WTC11 (cell line): ENCODE results near the gene SKAP1. TPM values are rescaled to one million over a fixed set of nuclear protein-coding genes. Genes with fewer than 3 reads are reported as not detected.

Source experiments
- ATAC-seq: fragments of 200-7000 bp; cut with Tn5 transposase; 2 replicates; pipeline ENCODE4 v1.10.0; 2021; ENCODE audit warnings: mild to moderate bottlenecking, moderate library complexity
- CTCF ChIA-PET: fragments of 300-600 bp; sonication (Branson Sonifier 250); formaldehyde crosslinking; loops from one replicate; lab custom pipeline; 2021; ENCODE audit warnings: antibody characterized with exemption; lab: Charles Lee
- POLR2A ChIA-PET: fragments of 350-600 bp; sonication (Branson Sonifier 250); formaldehyde crosslinking; loops from one replicate; lab custom pipeline; 2021; ENCODE audit warnings: antibody characterized with exemption; lab: Charles Lee
- DNase-seq: peaks from one replicate; pipeline ENCODE4 v3.0.0; 2021; ENCODE audit warnings: low spot score
- H3K27ac Mint-ChIP-seq: 2 replicates; pipeline ENCODE4 v1.8.0; 2021; ENCODE audit warnings: mixed read lengths
- H3K27me3 Mint-ChIP-seq: 2 replicates; pipeline ENCODE4 v1.8.0; 2021; ENCODE audit warnings: low read depth, mild to moderate bottlenecking, moderate library complexity, mixed read lengths
- H3K36me3 Mint-ChIP-seq: 2 replicates; pipeline ENCODE4 v1.8.0; 2021; ENCODE audit warnings: mixed read lengths
- H3K4me1 Mint-ChIP-seq: 2 replicates; pipeline ENCODE4 v1.8.0; 2022; ENCODE audit warnings: mixed read lengths
- H3K4me3 Mint-ChIP-seq: 2 replicates; pipeline ENCODE4 v1.8.0; 2021; ENCODE audit warnings: mild to moderate bottlenecking, moderate library complexity, mixed read lengths
- H3K9me3 Mint-ChIP-seq: 2 replicates; pipeline ENCODE4 v1.8.0; 2021; ENCODE audit warnings: mixed read lengths
- ARID4B ChIP-seq: sonication (generic); formaldehyde crosslinking; IDR thresholded peaks from 2 replicates; pipeline ENCODE4 v1.8.0; 2023; ENCODE audit warnings: missing genetic modification reagents, mild to moderate bottlenecking, borderline replicate concordance
- ATF3 ChIP-seq: sonication (generic); formaldehyde crosslinking; conservative IDR thresholded peaks from 2 replicates; pipeline ENCODE4 v1.8.1; 2022; ENCODE audit warnings: mild to moderate bottlenecking, missing genetic modification reagents
- E2F4 ChIP-seq: sonication (generic); formaldehyde crosslinking; IDR thresholded peaks from 2 replicates; pipeline ENCODE4 v1.8.1; 2022; ENCODE audit warnings: low read depth, mild to moderate bottlenecking, moderate library complexity, missing genetic modification reagents, borderline replicate concordance
- EMX1 ChIP-seq: fragments of 250-450 bp; sonication (Bioruptor Pico); IDR thresholded peaks from 2 replicates; pipeline ENCODE4 v1.8.0; 2021; ENCODE audit warnings: mild to moderate bottlenecking
- ERG ChIP-seq: fragments of 250-450 bp; sonication (Bioruptor Pico); IDR thresholded peaks from 2 replicates; pipeline ENCODE4 v1.8.0; 2021; ENCODE audit warnings: mild to moderate bottlenecking
- IRF1 ChIP-seq: sonication (generic); formaldehyde crosslinking; IDR thresholded peaks from 2 replicates; pipeline ENCODE4 v1.8.0; 2023; ENCODE audit warnings: missing genetic modification reagents
- OVOL2 ChIP-seq: fragments of 250-450 bp; sonication (Bioruptor Pico); IDR thresholded peaks from 2 replicates; pipeline ENCODE4 v1.9.0; 2021; ENCODE audit warnings: mild to moderate bottlenecking, borderline replicate concordance
- PREB ChIP-seq: sonication (generic); formaldehyde crosslinking; IDR thresholded peaks from 2 replicates; pipeline ENCODE4 v1.8.1; 2022; ENCODE audit warnings: mild to moderate bottlenecking, missing genetic modification reagents, moderate library complexity, borderline replicate concordance
- PRRX2 ChIP-seq: fragments of 250-450 bp; sonication (Bioruptor Pico); IDR thresholded peaks from 2 replicates; pipeline ENCODE4 v1.8.0; 2021; ENCODE audit warnings: mild to moderate bottlenecking
- SMAD3 ChIP-seq: sonication (generic); formaldehyde crosslinking; IDR thresholded peaks from 2 replicates; pipeline ENCODE4 v1.8.0; 2022; ENCODE audit warnings: missing genetic modification reagents, mild to moderate bottlenecking, borderline replicate concordance
- SOX15 ChIP-seq: fragments of 250-450 bp; sonication (Bioruptor Pico); IDR thresholded peaks from 2 replicates; pipeline ENCODE4 v1.9.0; 2021; ENCODE audit warnings: mild to moderate bottlenecking
- STAT6 ChIP-seq: sonication (generic); formaldehyde crosslinking; conservative IDR thresholded peaks from 2 replicates; pipeline ENCODE4 v1.8.1; 2023; ENCODE audit warnings: mild to moderate bottlenecking, low read depth, missing genetic modification reagents, moderate library complexity
- ZBTB21 ChIP-seq: sonication (generic); formaldehyde crosslinking; IDR thresholded peaks from 2 replicates; pipeline ENCODE4 v1.8.1; 2023; ENCODE audit warnings: mild to moderate bottlenecking, missing genetic modification reagents, borderline replicate concordance
- ZNF219 ChIP-seq: sonication (generic); formaldehyde crosslinking; IDR thresholded peaks from 2 replicates; pipeline ENCODE4 v1.8.0; 2023; ENCODE audit warnings: missing genetic modification reagents, mild to moderate bottlenecking, borderline replicate concordance
- ZNF281 ChIP-seq: sonication (generic); formaldehyde crosslinking; IDR thresholded peaks from 2 replicates; pipeline ENCODE4 v1.8.0; 2023; ENCODE audit warnings: mild to moderate bottlenecking, missing genetic modification reagents
- ZNF317 ChIP-seq: sonication (generic); formaldehyde crosslinking; IDR thresholded peaks from 2 replicates; pipeline ENCODE4 v1.8.1; 2023; ENCODE audit warnings: low read depth, mild to moderate bottlenecking, moderate library complexity, missing genetic modification reagents, borderline replicate concordance
- ZNF671 ChIP-seq: fragments of 250-450 bp; sonication (Bioruptor Pico); IDR thresholded peaks from 2 replicates; pipeline ENCODE4 v1.8.0; 2021; ENCODE audit warnings: mild to moderate bottlenecking
- total RNA-seq: library from RNA; stranded (reverse); gene quantifications from 3 replicates; pipeline ENCODE4 v1.2.3, GENCODE V29; 2021

SKAP1 gene
- total RNA-seq, 1 experiment from 2014 or later, result not detected

GRCh38 chr17:48225725-48226567 is 204.1 kb downstream of the SKAP1 start:
- Mint-ChIP-seq H3K36me3 (no peaks in the 10 kb centered on the region), H3K4me3 (no peak overlapping the region), H3K27ac (no peak overlapping the region)
- ATAC-seq (no peak), DNase-seq (no peak)
- TF ChIP-seq OVOL2 (CRISPR knock-in tag) (no peak), E2F4 (CRISPR knock-in tag) (no peak), EMX1 (CRISPR knock-in tag) (no peak), SMAD3 (CRISPR knock-in tag) (no peak), PRRX2 (CRISPR knock-in tag) (no peak), ZNF317 (CRISPR knock-in tag) (no peak), IRF1 (no peak), ATF3 (no peak), ZBTB21 (no peak), ERG (CRISPR knock-in tag) (no peak), SOX15 (no peak), PREB (CRISPR knock-in tag) (no peak)
- TF ChIP-seq, all 79 proteins: peak for 0
- Mint-ChIP-seq H3K27me3 (peaks cover 3% of the 10 kb centered on the region; the same call in 1 of the 2 replicates), H3K4me1 (peaks cover 19% of the 10 kb centered on the region), H3K9me3 (no peaks in the 10 kb centered on the region)
- ChIA-PET POLR2A (no interaction called here), CTCF (interaction anchor here (0.8 to 3.2 kb wide), 5 partner anchors 10 to 77 kb away, joined by 3 to 78 read pairs (median 5); no protein-coding TSS in a partner anchor)

GRCh38 chr17:48223945-48224344 is 206.1 kb downstream of the SKAP1 start:
- H3K27ac Mint-ChIP-seq, result no peak overlapping the region
- H3K27me3 Mint-ChIP-seq, result peaks cover 16% of the 10 kb centered on the region
- ChIA-PET CTCF (interaction anchor here (0.7 to 1.6 kb wide), 6 partner anchors 8 to 151 kb away, joined by 3 to 13 read pairs (median 6); no protein-coding TSS in a partner anchor), POLR2A (no interaction called here)
- no peak overlapping the region for H3K4me3 Mint-ChIP-seq
- H3K36me3 Mint-ChIP-seq, result no peaks in the 10 kb centered on the region
- H3K4me1 Mint-ChIP-seq, result peaks cover 31% of the 10 kb centered on the region
- no peaks in the 10 kb centered on the region for H3K9me3 Mint-ChIP-seq
- DNase-seq, result no peak
- ATAC-seq, result no peak
- TF ChIP-seq ZNF671 (CRISPR knock-in tag) (no peak), ARID4B (CRISPR knock-in tag) (no peak), ZNF219 (CRISPR knock-in tag) (no peak), STAT6 (CRISPR knock-in tag) (no peak), ZNF281 (CRISPR knock-in tag) (no peak)
